Measurements from ENCODE around the gene DOCK2.
A peak's percentile ranks its signal among the peaks of the same experiment; 100 is the strongest.

DOCK2 gene

GRCh38 chr5:169637549-169638121 is 560 bp downstream of the DOCK2 start:
- no peak overlapping the region; the same call in 1 of the 2 replicates for H3K4me3 ChIP-seq (ENCODE audit: low read depth, low read length)
- TF ChIP-seq, protein P1, sequence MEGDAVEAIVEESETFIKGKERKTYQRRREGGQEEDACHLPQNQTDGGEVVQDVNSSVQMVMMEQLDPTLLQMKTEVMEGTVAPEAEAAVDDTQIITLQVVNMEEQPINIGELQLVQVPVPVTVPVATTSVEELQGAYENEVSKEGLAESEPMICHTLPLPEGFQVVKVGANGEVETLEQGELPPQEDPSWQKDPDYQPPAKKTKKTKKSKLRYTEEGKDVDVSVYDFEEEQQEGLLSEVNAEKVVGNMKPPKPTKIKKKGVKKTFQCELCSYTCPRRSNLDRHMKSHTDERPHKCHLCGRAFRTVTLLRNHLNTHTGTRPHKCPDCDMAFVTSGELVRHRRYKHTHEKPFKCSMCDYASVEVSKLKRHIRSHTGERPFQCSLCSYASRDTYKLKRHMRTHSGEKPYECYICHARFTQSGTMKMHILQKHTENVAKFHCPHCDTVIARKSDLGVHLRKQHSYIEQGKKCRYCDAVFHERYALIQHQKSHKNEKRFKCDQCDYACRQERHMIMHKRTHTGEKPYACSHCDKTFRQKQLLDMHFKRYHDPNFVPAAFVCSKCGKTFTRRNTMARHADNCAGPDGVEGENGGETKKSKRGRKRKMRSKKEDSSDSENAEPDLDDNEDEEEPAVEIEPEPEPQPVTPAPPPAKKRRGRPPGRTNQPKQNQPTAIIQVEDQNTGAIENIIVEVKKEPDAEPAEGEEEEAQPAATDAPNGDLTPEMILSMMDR (IDR thresholded peaks at IDR 0.05; ENCODE audit: low read depth, low read length) = no peak

GRCh38 chr5:169641253-169641652 is 4.2 kb downstream of the DOCK2 start:
- TF ChIP-seq, protein P1 (IDR thresholded peaks at IDR 0.05; ENCODE audit: low read depth, low read length) = no peak
- H3K4me3 ChIP-seq (ENCODE audit: low read depth, low read length) = no peak overlapping the region

GRCh38 chr5:169646856-169647255 is 9.8 kb downstream of the DOCK2 start:
- H3K4me3 ChIP-seq (ENCODE audit: low read depth, low read length) = no peak overlapping the region

DNA sequence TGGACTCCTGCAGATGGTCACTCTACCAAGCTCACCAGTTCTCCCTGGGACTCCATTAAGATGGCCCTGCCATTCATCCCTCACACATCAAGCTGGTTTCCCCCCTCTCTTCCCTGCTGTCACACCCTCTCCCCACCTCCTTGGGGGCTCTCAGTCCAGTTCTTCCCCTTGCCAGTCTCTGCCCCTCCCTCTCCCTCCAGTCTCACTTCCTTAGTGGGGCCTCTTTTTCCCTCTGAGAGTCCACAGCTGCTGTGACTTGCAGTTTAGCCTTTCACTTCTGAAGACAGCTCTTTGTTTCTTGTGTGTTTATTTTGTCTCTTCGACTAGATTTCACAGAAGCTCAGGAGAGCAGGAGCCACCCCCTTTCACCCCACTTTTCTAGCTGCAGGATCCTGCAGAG is 10.5 kb downstream of the DOCK2 start:
- H3K4me3 ChIP-seq (ENCODE audit: low read depth, low read length) = no peak overlapping the region
- TF ChIP-seq, protein P1 (IDR thresholded peaks at IDR 0.05; ENCODE audit: low read depth, low read length) = no peak

More at GRCh38 chr5:169646856-169647255, 9.8 kb downstream of the DOCK2 start:
- TF ChIP-seq, protein P1 (IDR thresholded peaks at IDR 0.05; ENCODE audit: low read depth, low read length) = no peak

GRCh38 chr5:169648725-169649310 is 11.7 kb downstream of the DOCK2 start:
- TF ChIP-seq, protein P1 (IDR thresholded peaks at IDR 0.05; ENCODE audit: low read depth, low read length) = no peak
- H3K4me3 ChIP-seq (ENCODE audit: low read depth, low read length) = no peak overlapping the region

DNA sequence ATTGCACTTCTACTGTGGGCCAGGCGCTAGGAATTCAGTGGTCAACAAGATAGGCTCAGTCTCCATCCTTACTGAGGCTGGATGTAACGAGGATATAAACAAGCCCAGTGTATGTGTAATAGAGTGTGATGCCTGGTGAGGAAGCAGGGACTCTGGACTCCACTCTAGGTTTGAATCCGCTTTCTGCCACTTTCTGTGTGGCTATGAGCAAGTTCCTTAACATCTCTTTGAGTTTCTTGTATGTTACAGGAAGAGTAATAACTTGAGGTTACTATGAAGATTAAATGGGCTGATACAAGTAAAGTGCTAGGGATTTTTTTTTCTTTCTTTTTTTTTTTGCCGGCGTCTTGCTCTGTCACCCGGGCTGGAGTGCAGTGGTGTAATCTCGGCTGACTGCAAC is 12.4 kb downstream of the DOCK2 start:
- TF ChIP-seq, protein P1 (IDR thresholded peaks at IDR 0.05; ENCODE audit: low read depth, low read length) = no peak
- no peak overlapping the region for H3K4me3 ChIP-seq (ENCODE audit: low read depth, low read length)

- H3K4me3 ChIP-seq (ENCODE audit: low read depth, low read length) = peak overlapping the region; percentile 20
- TF ChIP-seq, protein P1 (IDR thresholded peaks at IDR 0.05; ENCODE audit: low read depth, low read length) = no peak
Observed at GRCh38 chr5:169650701-169651331, 13.7 kb downstream of the DOCK2 start.
